Trophoblast cell (in vitro differentiated cells and primary cell): ENCODE measurements around the gene PSG2.
"Not testable (repeated sequence)": the region's sequence is repeated elsewhere in the genome, so short reads cannot be mapped to it uniquely, and the experiment has no call there.

Experiments
- DNase-seq, 2 donors: peaks; one replicate each; pipeline ENCODE4 v3.0.0-alpha.2; 2016
- H2AFZ ChIP-seq: 2 replicates; pipeline ENCODE4 v1.6.1; 2013; ENCODE audit warnings: low read length, moderate library complexity, mild to moderate bottlenecking; ENCODE audit not compliant: insufficient read depth, poor library complexity
- H2AK5ac ChIP-seq: 2 replicates; pipeline ENCODE4 v1.6.1; 2013; ENCODE audit warnings: mild to moderate bottlenecking, low read length
- H2BK120ac ChIP-seq: 2 replicates; pipeline ENCODE4 v1.6.1; 2013; ENCODE audit warnings: low read length, mild to moderate bottlenecking, moderate library complexity; ENCODE audit not compliant: insufficient read depth, poor library complexity
- H2BK12ac ChIP-seq: 2 replicates; pipeline ENCODE4 v1.6.1; 2013; ENCODE audit warnings: mild to moderate bottlenecking, low read length, moderate library complexity
- H2BK5ac ChIP-seq: 2 replicates; pipeline ENCODE4 v1.6.1; 2013; ENCODE audit warnings: low read length, low read depth, moderate library complexity, mild to moderate bottlenecking; ENCODE audit not compliant: poor library complexity
- H3K14ac ChIP-seq: 2 replicates; pipeline ENCODE4 v1.6.1; 2013; ENCODE audit warnings: mild to moderate bottlenecking, low read length
- H3K18ac ChIP-seq: 2 replicates; pipeline ENCODE4 v1.6.1; 2013; ENCODE audit warnings: mild to moderate bottlenecking, low read length
- H3K23ac ChIP-seq: 2 replicates; pipeline ENCODE4 v1.6.1; 2013; ENCODE audit warnings: low read length
- H3K27ac ChIP-seq: 2 replicates; pipeline ENCODE4 v1.5.1; 2013; ENCODE audit warnings: low read depth, mild to moderate bottlenecking, inconsistent platforms, low read length, moderate library complexity
- H3K27me3 ChIP-seq: 2 replicates; pipeline ENCODE4 v1.6.1; 2013; ENCODE audit warnings: inconsistent platforms, mild to moderate bottlenecking, low read length, moderate library complexity; ENCODE audit not compliant: insufficient read depth
- H3K36me3 ChIP-seq, 2 experiments: 1 replicate in 1 of 2; 2 replicates in 1 of 2; pipeline ENCODE4 v1.6.1; 2013; ENCODE audit warnings: low read length in 2 of 2, mild to moderate bottlenecking in 2 of 2, moderate library complexity in 1 of 2; ENCODE audit not compliant: insufficient read depth in 2 of 2, control insufficient read depth in 1 of 2
- H3K4ac ChIP-seq: 2 replicates; pipeline ENCODE4 v1.6.1; 2013; ENCODE audit warnings: low read depth, mild to moderate bottlenecking, low read length, moderate library complexity
- H3K4me1 ChIP-seq, 2 experiments: 1 replicate in 1 of 2; 2 replicates in 1 of 2; pipeline ENCODE4 v1.6.1; 2013; ENCODE audit warnings: low read length in 2 of 2, mild to moderate bottlenecking in 2 of 2, moderate library complexity in 1 of 2; ENCODE audit not compliant: insufficient read depth in 2 of 2, control insufficient read depth in 1 of 2
- H3K4me2 ChIP-seq: 2 replicates; pipeline ENCODE4 v1.6.1; 2013; ENCODE audit warnings: inconsistent platforms, mild to moderate bottlenecking, low read length, moderate library complexity
- H3K4me3 ChIP-seq: 2 replicates; pipeline ENCODE4 v1.5.1; 2013; ENCODE audit warnings: mild to moderate bottlenecking, low read depth, low read length, inconsistent platforms
- H3K79me1 ChIP-seq: one replicate; pipeline ENCODE4 v1.6.1; 2013; ENCODE audit warnings: low read length
- H3K79me2 ChIP-seq: 2 replicates; pipeline ENCODE4 v1.6.1; 2013; ENCODE audit warnings: low read length, mild to moderate bottlenecking; ENCODE audit not compliant: control insufficient read depth, insufficient read depth, poor library complexity
- H3K9ac ChIP-seq: 2 replicates; pipeline ENCODE4 v1.6.1; 2013; ENCODE audit warnings: mild to moderate bottlenecking, low read length
- H3K9me3 ChIP-seq: 2 replicates; pipeline ENCODE4 v1.6.1; 2013; ENCODE audit warnings: low read depth, mild to moderate bottlenecking, control low read depth, inconsistent platforms, low read length; ENCODE audit not compliant: insufficient read depth
- H4K12ac ChIP-seq: 2 replicates; pipeline ENCODE4 v1.6.1; 2013; ENCODE audit warnings: low read depth, mild to moderate bottlenecking, low read length, moderate library complexity
- H4K8ac ChIP-seq: 2 replicates; pipeline ENCODE4 v1.6.1; 2013; ENCODE audit warnings: low read depth, mild to moderate bottlenecking, low read length, moderate library complexity
- H4K91ac ChIP-seq: one replicate; pipeline ENCODE4 v1.6.1; 2013; ENCODE audit warnings: low read depth, mild to moderate bottlenecking, low read length, moderate library complexity
- WGBS: extraction: QIAGEN DNeasy Blood & Tissue Kit; methylation state at CpG from one replicate; pipeline ENCODE4 v1.1.7; 2013; ENCODE audit warnings: missing lambda C conversion rate; ENCODE audit not compliant: insufficient read length, insufficient coverage; ENCODE audit errors: extremely low coverage; 5-methylcytosine and 5-hydroxymethylcytosine counted together

PSG2 gene

GRCh38 chr19:43126720-43127119 is 44.2 kb upstream of the PSG2 start:
- Histone ChIP-seq H3K4me1 (no peaks in the 10 kb centered on the region), H3K79me2 (no peaks in the 10 kb centered on the region), H3K27me3 (no peaks in the 10 kb centered on the region), H3K23ac (no peak overlapping the region), H2BK120ac (no peak overlapping the region), H3K9ac (no peak overlapping the region), H2AK5ac (no peak overlapping the region), H3K79me1 (no peaks in the 10 kb centered on the region), H3K27ac (no peak overlapping the region), H3K36me3 (no peaks in the 10 kb centered on the region), H4K91ac (no peak overlapping the region), H3K4me3 (no peak overlapping the region), H3K14ac (no peak overlapping the region), H4K8ac (no peak overlapping the region), H2BK5ac (no peak overlapping the region), H2BK12ac (no peak overlapping the region), H4K12ac (no peak overlapping the region), H3K4me2 (no peak overlapping the region), H3K4ac (no peak overlapping the region), H2AFZ (no peak overlapping the region), H3K9me3 (peaks cover 14% of the 10 kb centered on the region), H3K18ac (no peak overlapping the region)
- no CpG with 5 or more reads among the region's 4 CpGs for WGBS
- DNase-seq: peak; percentile 64 to 79

- Histone ChIP-seq H3K4ac (no peak overlapping the region), H3K27me3 (no peaks in the 10 kb centered on the region), H3K4me3 (no peak overlapping the region), H3K4me1 (no peaks in the 10 kb centered on the region), H3K79me2 (no peaks in the 10 kb centered on the region), H3K14ac (no peak overlapping the region), H2BK120ac (no peak overlapping the region), H3K79me1 (no peaks in the 10 kb centered on the region), H2AFZ (no peak overlapping the region), H4K8ac (no peak overlapping the region), H3K27ac (no peak overlapping the region), H3K4me2 (no peak overlapping the region), H4K12ac (no peak overlapping the region), H3K23ac (no peak overlapping the region), H3K9ac (no peak overlapping the region), H4K91ac (no peak overlapping the region), H3K36me3 (no peaks in the 10 kb centered on the region), H2BK5ac (no peak overlapping the region), H2BK12ac (no peak overlapping the region), H3K9me3 (peaks cover 13% of the 10 kb centered on the region), H3K18ac (no peak overlapping the region), H2AK5ac (no peak overlapping the region)
- no CpG with 5 or more reads among the region's 2 CpGs for WGBS
- peak in 1 of 2 donors; percentile 29 for DNase-seq
Observed at GRCh38 chr19:43124360-43124759, 41.9 kb upstream of the PSG2 start.

- H2BK120ac ChIP-seq, H3K23ac ChIP-seq, H3K4me2 ChIP-seq: not testable (repeated sequence)
Observed at GRCh38 chr19:43120433-43121026, 38.0 kb upstream of the PSG2 start.

GRCh38 chr19:43119526-43119925 is 37.0 kb upstream of the PSG2 start:
- not testable (repeated sequence) for H3K14ac ChIP-seq, H3K18ac ChIP-seq, H2AK5ac ChIP-seq, H4K91ac ChIP-seq, H3K4ac ChIP-seq, H2BK12ac ChIP-seq, H2AFZ ChIP-seq, H3K79me2 ChIP-seq, H3K4me3 ChIP-seq, H3K79me1 ChIP-seq, H3K36me3 ChIP-seq, H2BK120ac ChIP-seq, H2BK5ac ChIP-seq, H4K8ac ChIP-seq, H3K27me3 ChIP-seq, DNase-seq, H3K27ac ChIP-seq, H3K9ac ChIP-seq, H3K4me2 ChIP-seq, H4K12ac ChIP-seq, H3K23ac ChIP-seq, H3K4me1 ChIP-seq
- peaks cover 11% of the 10 kb centered on the region for H3K9me3 ChIP-seq
- no CpG with 5 or more reads among the region's 3 CpGs for WGBS

More at GRCh38 chr19:43120433-43121026, 38.0 kb upstream of the PSG2 start:
- Histone ChIP-seq H3K9me3 (peaks cover 13% of the 10 kb centered on the region), H3K9ac (peak overlapping the region; percentile 52)
- not testable (repeated sequence) for H3K4me3 ChIP-seq, H3K36me3 ChIP-seq, H2AK5ac ChIP-seq, H3K27ac ChIP-seq, H2BK12ac ChIP-seq, H4K12ac ChIP-seq, H3K14ac ChIP-seq, H3K27me3 ChIP-seq, H2AFZ ChIP-seq, H3K79me1 ChIP-seq, H3K79me2 ChIP-seq, H4K91ac ChIP-seq, H2BK5ac ChIP-seq, H3K4me1 ChIP-seq, H3K18ac ChIP-seq, H4K8ac ChIP-seq, H3K4ac ChIP-seq
- no CpG with 5 or more reads among the region's 11 CpGs for WGBS
- peak; percentile 62 to 82 for DNase-seq
